GM03348 (cell line): Measurements from ENCODE around the gene ACAP2.
"Not testable (repeated sequence)": the region's sequence is repeated elsewhere in the genome, so short reads cannot be mapped to it uniquely, and the experiment has no call there.

Experiments used
- DNase-seq: peaks from one replicate; pipeline ENCODE4 v3.0.0; 2012; ENCODE audit warnings: low spot score

ACAP2 gene

GRCh38 chr3:195245531-195245951 lies 197.3 kb downstream of the ACAP2 start:
- no peak for DNase-seq

DNA sequence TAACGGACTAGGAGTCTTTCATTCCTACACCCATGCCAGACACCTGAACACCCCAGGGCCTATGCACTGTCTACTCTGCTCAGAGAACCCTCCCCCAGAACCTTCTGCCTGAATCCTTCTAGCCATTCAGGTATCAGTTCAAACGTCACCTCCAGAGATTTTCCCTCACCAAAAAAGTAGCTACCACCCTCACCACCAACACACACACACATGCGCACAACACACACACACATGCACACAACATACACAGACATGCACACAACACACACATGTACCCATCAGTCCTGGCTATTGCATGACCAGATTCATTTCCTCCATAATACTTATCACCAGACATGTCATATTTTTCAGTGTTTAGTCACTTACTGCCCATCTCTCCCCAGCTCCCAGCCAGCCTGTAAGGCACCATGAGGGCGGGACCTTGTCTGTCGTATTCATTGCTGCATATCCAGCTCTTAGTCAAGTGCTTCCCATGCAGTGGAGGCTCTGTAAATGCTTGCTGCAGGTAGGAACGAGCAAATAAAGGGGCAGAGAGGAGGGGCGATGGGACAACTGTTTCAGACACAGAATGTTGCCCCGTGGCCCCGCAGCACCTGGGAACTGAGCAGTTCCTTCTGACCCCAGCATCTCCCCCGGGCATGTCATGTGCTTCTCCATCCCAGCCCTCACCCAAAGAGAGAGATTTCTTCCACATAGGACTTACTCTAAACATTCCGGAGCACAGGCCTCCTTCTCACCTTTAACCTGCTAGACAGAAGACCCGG lies 201.0 kb downstream of the ACAP2 start:
- no peak for DNase-seq

DNA sequence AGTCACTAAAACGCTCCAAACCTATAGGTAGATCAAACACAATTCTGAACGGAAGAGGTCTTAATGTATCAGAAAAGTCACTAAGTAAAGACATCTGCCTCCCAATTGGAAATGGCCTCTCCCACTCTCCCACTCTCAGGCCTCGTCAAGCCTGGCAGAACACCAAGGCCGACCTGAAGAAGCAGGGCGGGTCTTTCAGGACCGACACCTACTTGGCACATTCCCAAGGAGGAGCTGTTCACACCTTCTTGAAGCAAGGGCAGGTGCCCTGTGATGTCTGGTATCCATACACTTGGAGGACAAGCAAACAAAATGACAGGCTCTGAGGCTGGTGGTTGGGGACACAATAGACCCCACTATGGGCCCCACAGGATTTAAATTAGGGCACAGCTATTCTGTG lies 201.9 kb downstream of the ACAP2 start:
- DNase-seq = no peak

GRCh38 chr3:195240171-195240701 lies 202.6 kb downstream of the ACAP2 start:
- DNase-seq = no peak

GRCh38 chr3:195239121-195239520 lies 203.7 kb downstream of the ACAP2 start:
- DNase-seq = no peak

DNA sequence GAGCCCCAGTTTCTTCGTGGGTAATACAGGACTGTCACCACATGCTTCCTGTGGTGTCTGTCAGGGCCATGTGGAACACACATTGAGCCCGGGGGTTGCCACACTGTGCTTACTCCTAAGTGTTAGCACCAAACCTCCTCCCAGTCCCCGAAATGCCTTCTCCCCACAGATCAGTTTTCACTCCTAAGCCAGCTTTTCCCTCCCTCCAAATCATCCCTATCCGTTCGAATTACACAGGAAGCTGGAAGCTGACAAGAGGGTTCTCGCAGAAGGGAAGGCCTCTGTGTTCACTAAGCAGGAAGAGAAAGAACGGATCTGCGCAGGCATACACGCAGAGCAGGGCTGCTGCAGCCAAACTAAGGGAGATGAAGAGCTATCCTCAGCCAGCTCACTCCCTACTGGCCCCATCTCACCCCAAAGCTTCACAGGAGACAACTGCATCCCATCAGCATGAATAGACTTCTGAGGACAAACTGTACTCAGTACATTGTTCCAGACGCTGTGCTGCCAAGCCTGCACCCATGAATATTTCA lies 204.2 kb downstream of the ACAP2 start:
- peak; percentile 47 for DNase-seq

DNA sequence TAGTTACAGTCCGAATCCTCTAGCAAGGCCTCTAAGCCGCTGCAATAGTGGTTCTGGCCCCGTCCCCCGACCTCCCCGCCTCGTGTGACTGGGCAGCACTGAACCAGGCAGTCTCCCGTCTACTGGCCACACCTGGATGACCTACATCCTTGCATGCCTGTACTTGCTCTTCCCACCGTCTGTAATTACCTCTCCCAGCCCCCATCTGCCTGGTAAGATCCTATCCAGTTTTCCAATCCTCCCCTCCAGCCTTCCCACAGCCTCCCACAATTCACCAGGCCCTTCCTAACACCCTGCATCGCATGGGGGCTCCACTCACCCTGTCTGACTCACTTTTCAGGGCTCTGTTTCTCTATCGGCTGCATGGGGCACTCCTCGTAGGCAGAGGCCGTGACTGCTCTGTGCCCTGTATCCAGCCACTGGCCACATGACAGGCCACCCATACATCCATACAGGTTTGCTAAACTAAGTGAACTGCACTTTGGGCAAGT lies 204.7 kb downstream of the ACAP2 start:
- no peak for DNase-seq

DNA sequence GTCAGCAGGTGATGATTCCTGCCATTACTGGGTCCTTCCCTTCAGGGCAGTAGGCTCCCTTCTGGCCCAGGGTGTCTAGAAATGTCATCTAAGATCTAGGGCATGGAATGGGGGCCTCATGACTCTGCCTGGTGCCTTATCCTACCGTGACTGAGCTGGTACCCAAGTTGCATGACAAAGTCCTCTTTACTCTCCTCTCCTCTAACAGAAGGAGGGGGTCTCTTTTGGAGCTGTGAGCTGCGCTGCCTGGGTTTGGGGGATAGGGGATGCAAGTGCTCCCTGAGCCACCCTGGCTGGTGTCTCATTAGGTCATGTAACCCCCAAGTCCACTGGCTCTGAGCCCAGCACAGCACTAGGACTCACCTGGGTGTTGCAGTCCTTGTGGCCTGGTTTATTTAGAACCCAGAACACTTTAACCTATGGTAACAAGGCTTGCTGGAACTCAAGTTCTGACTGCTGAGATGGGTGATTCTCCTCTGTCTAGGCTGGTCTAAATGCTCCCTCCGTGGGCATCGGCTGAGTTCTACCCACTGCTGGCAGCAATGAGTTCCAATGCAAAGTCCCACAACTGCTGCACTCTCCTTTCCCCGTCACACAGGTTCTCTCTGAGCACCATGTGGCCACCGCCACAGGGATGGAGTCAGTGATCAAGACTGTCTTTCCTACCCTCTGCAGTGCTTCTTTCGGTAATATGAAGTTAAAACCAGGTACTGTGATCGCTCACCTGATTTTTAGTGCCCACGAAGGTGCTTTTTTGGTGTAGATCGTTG lies 205.8 kb downstream of the ACAP2 start:
- no peak for DNase-seq

DNA sequence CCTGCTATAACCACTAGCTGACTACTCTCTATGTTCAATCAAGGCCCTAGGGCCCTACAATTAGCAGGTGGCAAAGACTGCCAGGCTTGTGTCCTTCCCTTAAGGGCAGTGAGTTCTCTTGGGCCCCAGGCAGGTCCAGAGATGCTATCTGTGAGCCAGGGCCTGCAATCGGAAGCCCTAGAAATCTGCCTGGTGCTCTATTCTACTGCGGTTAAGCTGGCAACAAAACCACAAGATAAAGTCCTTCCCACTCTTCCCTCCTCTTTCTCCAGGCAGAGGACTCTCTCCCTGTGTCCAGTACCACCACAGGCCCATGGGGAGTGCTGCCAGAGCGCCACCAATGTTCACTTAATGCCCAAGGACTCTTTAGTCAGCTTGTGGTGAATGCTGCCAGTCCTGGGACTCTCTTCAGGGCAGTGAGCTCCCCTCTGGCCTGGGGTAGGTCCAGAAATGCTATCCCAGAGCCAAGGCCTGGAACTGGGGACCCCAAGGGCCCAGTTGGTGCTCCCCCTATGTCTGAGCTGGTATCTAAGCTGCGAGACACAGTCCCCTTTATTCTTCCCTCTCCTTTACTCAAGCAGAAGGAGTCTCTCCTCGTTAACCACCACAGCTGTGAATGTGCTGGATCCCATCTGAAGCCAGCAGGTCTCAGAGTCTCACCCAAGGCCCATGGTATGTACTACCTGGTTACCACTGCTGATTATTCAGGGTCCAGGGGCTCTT lies 206.6 kb downstream of the ACAP2 start:
- no peak for DNase-seq

GRCh38 chr3:195230244-195230643 lies 212.6 kb downstream of the ACAP2 start:
- DNase-seq = no peak

GRCh38 chr3:195228886-195229285 lies 213.9 kb downstream of the ACAP2 start:
- not testable (repeated sequence) for DNase-seq

- DNase-seq = no peak
Measured at GRCh38 chr3:195227871-195228270, 214.9 kb downstream of the ACAP2 start.

- no peak for DNase-seq
Measured at GRCh38 chr3:195226900-195227447, 215.8 kb downstream of the ACAP2 start.

DNA sequence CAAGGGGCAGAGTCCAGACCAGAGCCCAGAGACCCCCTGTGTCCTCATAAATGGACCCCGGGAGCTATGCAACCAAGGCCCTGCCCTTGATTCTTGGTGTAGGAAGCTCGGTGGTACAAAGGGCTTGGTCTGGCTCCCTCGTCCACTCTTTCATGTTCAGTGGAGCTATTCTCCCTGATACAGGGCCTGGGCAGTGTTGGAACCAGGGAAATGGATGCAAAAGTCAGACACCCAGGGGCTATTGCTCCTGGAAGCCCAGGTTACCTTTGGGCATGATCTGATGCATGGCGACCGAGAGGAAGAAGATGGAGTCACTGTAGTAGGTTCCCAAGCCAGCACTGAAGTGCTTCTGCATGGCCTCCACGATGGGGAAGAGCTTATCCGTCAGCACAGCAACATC lies 216.4 kb downstream of the ACAP2 start:
- DNase-seq = no peak

- DNase-seq = no peak
Measured at GRCh38 chr3:195224980-195225580, 217.7 kb downstream of the ACAP2 start.
